Measurements from ENCODE around the gene ARF1. TPM values are rescaled to one million over a fixed set of nuclear protein-coding genes. Genes with fewer than 3 reads are reported as not detected.

Gene ARF1
- polyA plus RNA-seq, 4 donors = 375 to 490 (median 410) TPM

- WGBS, 3 donors = 77 to 84% (median 81%) methylated on average over 2 of the region's 2 CpGs
- no peak overlapping the region for H3K27ac ChIP-seq (ENCODE audit: low read depth in 1 of 3, low read length in 2 of 3)
- H3K27me3 ChIP-seq (ENCODE audit: control insufficient read depth in 3 of 3, insufficient read depth in 3 of 3, low read length in 3 of 3) = no peaks in the 10 kb centered on the region
- FAIRE-seq = no peak
- H3K36me3 ChIP-seq (ENCODE audit: control insufficient read depth in 3 of 3, insufficient read depth in 2 of 3, low read depth in 1 of 3, low read length in 3 of 3) = no peaks in the 10 kb centered on the region
- peaks cover 0 to 7% of the 10 kb centered on the region in 2 donors for H3K9me3 ChIP-seq (ENCODE audit: control insufficient read depth in 2 of 2, insufficient read depth in 1 of 2, low read depth in 1 of 2, low read length in 1 of 2)
- no peak for DNase-seq
- no peak overlapping the region for H3K4me3 ChIP-seq (ENCODE audit: low read depth in 1 of 3, low read length in 3 of 3)
- H3K4me1 ChIP-seq (ENCODE audit: control insufficient read depth in 3 of 3, insufficient read depth in 2 of 3, low read depth in 1 of 3, low read length in 2 of 3) = peaks cover 0 to 6% (median 0%) of the 10 kb centered on the region in 3 donors
These were observed 35.5 kb downstream of the ARF1 start for GRCh38 chr1:228118040-228118439.

GRCh38 chr1:228120351-228120750, 37.8 kb downstream of the ARF1 start:
- H3K4me1 ChIP-seq (ENCODE audit: control insufficient read depth in 3 of 3, insufficient read depth in 2 of 3, low read depth in 1 of 3, low read length in 2 of 3) = peaks cover 0 to 21% (median 0%) of the 10 kb centered on the region in 3 donors
- no peaks in the 10 kb centered on the region for H3K36me3 ChIP-seq (ENCODE audit: control insufficient read depth in 3 of 3, insufficient read depth in 2 of 3, low read depth in 1 of 3, low read length in 3 of 3)
- FAIRE-seq (no peak), DNase-seq (no peak)
- H3K27ac ChIP-seq (ENCODE audit: low read depth in 1 of 3, low read length in 2 of 3) = no peak overlapping the region
- no peaks in the 10 kb centered on the region for H3K27me3 ChIP-seq (ENCODE audit: control insufficient read depth in 3 of 3, insufficient read depth in 3 of 3, low read length in 3 of 3)
- peaks cover 0 to 7% of the 10 kb centered on the region in 2 donors for H3K9me3 ChIP-seq (ENCODE audit: control insufficient read depth in 2 of 2, insufficient read depth in 1 of 2, low read depth in 1 of 2, low read length in 1 of 2)
- WGBS, 3 donors = 74 to 86% (median 83%) methylated on average over 1 of the region's 1 CpG
- H3K4me3 ChIP-seq (ENCODE audit: low read depth in 1 of 3, low read length in 3 of 3) = no peak overlapping the region

GRCh38 chr1:228120857-228121489, 38.5 kb downstream of the ARF1 start:
- no peaks in the 10 kb centered on the region for H3K36me3 ChIP-seq (ENCODE audit: control insufficient read depth in 3 of 3, insufficient read depth in 2 of 3, low read depth in 1 of 3, low read length in 3 of 3)
- no peak for FAIRE-seq
- WGBS, 3 donors = 67 to 76% (median 71%) methylated on average over 5 of the region's 5 CpGs
- peaks cover 0 to 21% (median 0%) of the 10 kb centered on the region in 3 donors for H3K4me1 ChIP-seq (ENCODE audit: control insufficient read depth in 3 of 3, insufficient read depth in 2 of 3, low read depth in 1 of 3, low read length in 2 of 3)
- no peak overlapping the region for H3K27ac ChIP-seq (ENCODE audit: low read depth in 1 of 3, low read length in 2 of 3)
- peaks cover 0 to 7% of the 10 kb centered on the region in 2 donors for H3K9me3 ChIP-seq (ENCODE audit: control insufficient read depth in 2 of 2, insufficient read depth in 1 of 2, low read depth in 1 of 2, low read length in 1 of 2)
- H3K27me3 ChIP-seq (ENCODE audit: control insufficient read depth in 3 of 3, insufficient read depth in 3 of 3, low read length in 3 of 3) = no peaks in the 10 kb centered on the region
- no peak overlapping the region for H3K4me3 ChIP-seq (ENCODE audit: low read depth in 1 of 3, low read length in 3 of 3)
- no peak for DNase-seq

- FAIRE-seq = no peak
These were observed 40.5 kb downstream of the ARF1 start for GRCh38 chr1:228122921-228123441.

GRCh38 chr1:228123505-228123904, 41.0 kb downstream of the ARF1 start:
- Histone ChIP-seq H3K4me3 (ENCODE audit: low read depth in 1 of 3, low read length in 3 of 3) (no peak overlapping the region), H3K27ac (ENCODE audit: low read depth in 1 of 3, low read length in 2 of 3) (peak overlapping the region in 1 of 3 donors; percentile 74), H3K27me3 (ENCODE audit: control insufficient read depth in 3 of 3, insufficient read depth in 3 of 3, low read length in 3 of 3) (no peaks in the 10 kb centered on the region), H3K9me3 (ENCODE audit: control insufficient read depth in 2 of 2, insufficient read depth in 1 of 2, low read depth in 1 of 2, low read length in 1 of 2) (peaks cover 0 to 6% of the 10 kb centered on the region in 2 donors), H3K36me3 (ENCODE audit: control insufficient read depth in 3 of 3, insufficient read depth in 2 of 3, low read depth in 1 of 3, low read length in 3 of 3) (no peaks in the 10 kb centered on the region), H3K4me1 (ENCODE audit: control insufficient read depth in 3 of 3, insufficient read depth in 2 of 3, low read depth in 1 of 3, low read length in 2 of 3) (peaks cover 0 to 21% (median 0%) of the 10 kb centered on the region in 3 donors)
- FAIRE-seq (no peak), DNase-seq (peak in 1 of 2 donors; percentile 66)
- 39 to 59% (median 48%) methylated on average over 2 of the region's 2 CpGs for WGBS, 3 donors

More at GRCh38 chr1:228122921-228123441, 40.5 kb downstream of the ARF1 start:
- Histone ChIP-seq H3K4me1 (ENCODE audit: control insufficient read depth in 3 of 3, insufficient read depth in 2 of 3, low read depth in 1 of 3, low read length in 2 of 3) (peaks cover 0 to 21% (median 0%) of the 10 kb centered on the region in 3 donors), H3K4me3 (ENCODE audit: low read depth in 1 of 3, low read length in 3 of 3) (no peak overlapping the region), H3K27me3 (ENCODE audit: control insufficient read depth in 3 of 3, insufficient read depth in 3 of 3, low read length in 3 of 3) (no peaks in the 10 kb centered on the region), H3K9me3 (ENCODE audit: control insufficient read depth in 2 of 2, insufficient read depth in 1 of 2, low read depth in 1 of 2, low read length in 1 of 2) (peaks cover 0 to 7% of the 10 kb centered on the region in 2 donors), H3K36me3 (ENCODE audit: control insufficient read depth in 3 of 3, insufficient read depth in 2 of 3, low read depth in 1 of 3, low read length in 3 of 3) (no peaks in the 10 kb centered on the region), H3K27ac (ENCODE audit: low read depth in 1 of 3, low read length in 2 of 3) (peak overlapping the region in 1 of 3 donors; percentile 74)
- WGBS, 3 donors = 73 to 100% (median 96%) methylated on average over 1 of the region's 1 CpG
- DNase-seq = no peak

- Histone ChIP-seq H3K4me1 (ENCODE audit: control insufficient read depth in 3 of 3, insufficient read depth in 2 of 3, low read depth in 1 of 3, low read length in 2 of 3) (peaks cover 0 to 21% (median 0%) of the 10 kb centered on the region in 3 donors), H3K27me3 (ENCODE audit: control insufficient read depth in 3 of 3, insufficient read depth in 3 of 3, low read length in 3 of 3) (no peaks in the 10 kb centered on the region), H3K27ac (ENCODE audit: low read depth in 1 of 3, low read length in 2 of 3) (no peak overlapping the region), H3K9me3 (ENCODE audit: control insufficient read depth in 2 of 2, insufficient read depth in 1 of 2, low read depth in 1 of 2, low read length in 1 of 2) (no peaks in the 10 kb centered on the region), H3K4me3 (ENCODE audit: low read depth in 1 of 3, low read length in 3 of 3) (no peak overlapping the region), H3K36me3 (ENCODE audit: control insufficient read depth in 3 of 3, insufficient read depth in 2 of 3, low read depth in 1 of 3, low read length in 3 of 3) (no peaks in the 10 kb centered on the region)
- 67 to 92% (median 82%) methylated on average over 5 of the region's 5 CpGs for WGBS, 3 donors
- no peak for FAIRE-seq
- DNase-seq = no peak
These were observed 42.7 kb downstream of the ARF1 start for GRCh38 chr1:228125185-228125584.

- H3K36me3 ChIP-seq (ENCODE audit: control insufficient read depth in 3 of 3, insufficient read depth in 2 of 3, low read depth in 1 of 3, low read length in 3 of 3) = no peaks in the 10 kb centered on the region
- FAIRE-seq (no peak), DNase-seq (peak in 1 of 2 donors; percentile 57)
- no peak overlapping the region for H3K4me3 ChIP-seq (ENCODE audit: low read depth in 1 of 3, low read length in 3 of 3)
- no peaks in the 10 kb centered on the region for H3K9me3 ChIP-seq (ENCODE audit: control insufficient read depth in 2 of 2, insufficient read depth in 1 of 2, low read depth in 1 of 2, low read length in 1 of 2)
- peaks cover 0 to 9% (median 0%) of the 10 kb centered on the region in 3 donors for H3K4me1 ChIP-seq (ENCODE audit: control insufficient read depth in 3 of 3, insufficient read depth in 2 of 3, low read depth in 1 of 3, low read length in 2 of 3)
- peak overlapping the region in 1 of 3 donors; percentile 78 for H3K27ac ChIP-seq (ENCODE audit: low read depth in 1 of 3, low read length in 2 of 3)
- H3K27me3 ChIP-seq (ENCODE audit: control insufficient read depth in 3 of 3, insufficient read depth in 3 of 3, low read length in 3 of 3) = peaks cover 0 to 12% (median 0%) of the 10 kb centered on the region in 3 donors
- WGBS, 3 donors = 74 to 84% (median 78%) methylated on average over 2 of the region's 2 CpGs
These were observed 49.3 kb downstream of the ARF1 start for GRCh38 chr1:228131766-228132165.

- 89 to 91% (median 89%) methylated on average over 12 of the region's 12 CpGs for WGBS, 3 donors
- no peak for FAIRE-seq
These were observed 52.1 kb downstream of the ARF1 start for GRCh38 chr1:228134591-228134990.

More at GRCh38 chr1:228134591-228134990, 52.1 kb downstream of the ARF1 start:
- Histone ChIP-seq H3K9me3 (ENCODE audit: control insufficient read depth in 2 of 2, insufficient read depth in 1 of 2, low read depth in 1 of 2, low read length in 1 of 2) (no peaks in the 10 kb centered on the region), H3K4me1 (ENCODE audit: control insufficient read depth in 3 of 3, insufficient read depth in 2 of 3, low read depth in 1 of 3, low read length in 2 of 3) (peaks cover 0 to 12% (median 0%) of the 10 kb centered on the region in 3 donors), H3K27ac (ENCODE audit: low read depth in 1 of 3, low read length in 2 of 3) (no peak overlapping the region), H3K4me3 (ENCODE audit: low read depth in 1 of 3, low read length in 3 of 3) (no peak overlapping the region), H3K27me3 (ENCODE audit: control insufficient read depth in 3 of 3, insufficient read depth in 3 of 3, low read length in 3 of 3) (peaks cover 0 to 13% (median 0%) of the 10 kb centered on the region in 3 donors), H3K36me3 (ENCODE audit: control insufficient read depth in 3 of 3, insufficient read depth in 2 of 3, low read depth in 1 of 3, low read length in 3 of 3) (no peaks in the 10 kb centered on the region)
- DNase-seq = no peak

Measured in small intestine (tissue), 7 donors.